SH-SY5Y (cell line): ENCODE data around the gene PGLYRP4.

ENCODE experiments used
- GATA2 ChIP-seq: IDR thresholded peaks from 2 replicates; pipeline ENCODE4 v1.6.1; 2011; ENCODE audit warnings: mild to moderate bottlenecking, low read depth, low read length
- GATA3 ChIP-seq: IDR thresholded peaks from 2 replicates; pipeline ENCODE4 v1.6.1; 2011; ENCODE audit warnings: low read depth, mild to moderate bottlenecking, low read length, moderate library complexity

DNA sequence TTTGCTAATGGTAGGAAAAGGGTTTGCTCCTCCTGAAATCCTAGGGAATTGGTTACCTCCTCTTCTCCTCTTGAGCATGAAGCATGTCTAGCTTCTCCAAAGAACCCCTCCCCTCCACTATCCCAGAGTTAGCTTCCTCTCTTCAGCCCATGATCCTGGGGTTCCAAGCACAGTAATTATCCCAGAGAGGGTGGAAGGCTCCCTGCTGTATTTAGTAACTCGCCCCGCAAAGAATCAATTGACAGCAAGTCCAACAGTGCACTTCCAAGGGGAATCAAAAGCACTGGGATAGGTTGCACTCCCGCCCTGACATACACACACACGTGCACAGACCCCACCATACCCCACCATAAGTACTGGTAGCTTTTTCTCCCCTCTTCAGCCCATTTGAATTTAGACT lies 39.1 kb upstream of the PGLYRP4 start:
- no peak for TF ChIP-seq GATA3
- no peak for TF ChIP-seq GATA2
